Measurements from ENCODE around the gene SHROOM3.

DNA sequence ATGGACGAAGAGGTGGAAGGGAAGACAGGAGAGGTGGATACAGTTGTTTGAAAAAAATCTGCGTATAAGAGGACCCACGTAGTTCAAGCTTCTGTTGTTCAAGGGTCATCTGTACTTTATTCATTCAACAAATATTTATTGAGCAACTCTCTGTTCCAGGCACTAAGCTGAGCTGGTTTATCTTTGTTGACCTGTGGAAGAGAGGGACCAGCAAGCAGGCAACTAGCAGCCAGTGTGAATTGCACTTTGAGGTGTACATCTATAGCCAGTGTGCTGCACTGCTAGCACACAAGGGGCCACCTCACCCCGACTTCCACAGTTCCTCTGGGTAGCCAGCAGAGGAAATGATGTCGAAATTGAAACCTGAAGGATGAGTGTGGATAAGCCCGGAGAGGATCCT, 271.6 kb downstream of the SHROOM3 start:
- TF ChIP-seq, protein P1, sequence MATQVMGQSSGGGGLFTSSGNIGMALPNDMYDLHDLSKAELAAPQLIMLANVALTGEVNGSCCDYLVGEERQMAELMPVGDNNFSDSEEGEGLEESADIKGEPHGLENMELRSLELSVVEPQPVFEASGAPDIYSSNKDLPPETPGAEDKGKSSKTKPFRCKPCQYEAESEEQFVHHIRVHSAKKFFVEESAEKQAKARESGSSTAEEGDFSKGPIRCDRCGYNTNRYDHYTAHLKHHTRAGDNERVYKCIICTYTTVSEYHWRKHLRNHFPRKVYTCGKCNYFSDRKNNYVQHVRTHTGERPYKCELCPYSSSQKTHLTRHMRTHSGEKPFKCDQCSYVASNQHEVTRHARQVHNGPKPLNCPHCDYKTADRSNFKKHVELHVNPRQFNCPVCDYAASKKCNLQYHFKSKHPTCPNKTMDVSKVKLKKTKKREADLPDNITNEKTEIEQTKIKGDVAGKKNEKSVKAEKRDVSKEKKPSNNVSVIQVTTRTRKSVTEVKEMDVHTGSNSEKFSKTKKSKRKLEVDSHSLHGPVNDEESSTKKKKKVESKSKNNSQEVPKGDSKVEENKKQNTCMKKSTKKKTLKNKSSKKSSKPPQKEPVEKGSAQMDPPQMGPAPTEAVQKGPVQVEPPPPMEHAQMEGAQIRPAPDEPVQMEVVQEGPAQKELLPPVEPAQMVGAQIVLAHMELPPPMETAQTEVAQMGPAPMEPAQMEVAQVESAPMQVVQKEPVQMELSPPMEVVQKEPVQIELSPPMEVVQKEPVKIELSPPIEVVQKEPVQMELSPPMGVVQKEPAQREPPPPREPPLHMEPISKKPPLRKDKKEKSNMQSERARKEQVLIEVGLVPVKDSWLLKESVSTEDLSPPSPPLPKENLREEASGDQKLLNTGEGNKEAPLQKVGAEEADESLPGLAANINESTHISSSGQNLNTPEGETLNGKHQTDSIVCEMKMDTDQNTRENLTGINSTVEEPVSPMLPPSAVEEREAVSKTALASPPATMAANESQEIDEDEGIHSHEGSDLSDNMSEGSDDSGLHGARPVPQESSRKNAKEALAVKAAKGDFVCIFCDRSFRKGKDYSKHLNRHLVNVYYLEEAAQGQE (IDR thresholded peaks at IDR 0.05; ENCODE audit: insufficient read depth in 1 of 2, low read depth in 2 of 2, low read length in 2 of 2), result no peak
- TF ChIP-seq SIN3A (IDR thresholded peaks at IDR 0.05; ENCODE audit: borderline replicate concordance, insufficient read depth, low read length) (no peak), POLR2AphosphoS5 (IDR thresholded peaks at IDR 0.05; ENCODE audit: low read depth, low read length) (no peak), FOXP2 (optimal IDR thresholded peaks at IDR 0.05; ENCODE audit: borderline replicate concordance, extremely low read depth, extremely low read length, insufficient read depth) (no peak)

Measured in PFSK-1 (cell line).